Measurements from ENCODE around the gene S100A1.

The S100A1 gene

DNA sequence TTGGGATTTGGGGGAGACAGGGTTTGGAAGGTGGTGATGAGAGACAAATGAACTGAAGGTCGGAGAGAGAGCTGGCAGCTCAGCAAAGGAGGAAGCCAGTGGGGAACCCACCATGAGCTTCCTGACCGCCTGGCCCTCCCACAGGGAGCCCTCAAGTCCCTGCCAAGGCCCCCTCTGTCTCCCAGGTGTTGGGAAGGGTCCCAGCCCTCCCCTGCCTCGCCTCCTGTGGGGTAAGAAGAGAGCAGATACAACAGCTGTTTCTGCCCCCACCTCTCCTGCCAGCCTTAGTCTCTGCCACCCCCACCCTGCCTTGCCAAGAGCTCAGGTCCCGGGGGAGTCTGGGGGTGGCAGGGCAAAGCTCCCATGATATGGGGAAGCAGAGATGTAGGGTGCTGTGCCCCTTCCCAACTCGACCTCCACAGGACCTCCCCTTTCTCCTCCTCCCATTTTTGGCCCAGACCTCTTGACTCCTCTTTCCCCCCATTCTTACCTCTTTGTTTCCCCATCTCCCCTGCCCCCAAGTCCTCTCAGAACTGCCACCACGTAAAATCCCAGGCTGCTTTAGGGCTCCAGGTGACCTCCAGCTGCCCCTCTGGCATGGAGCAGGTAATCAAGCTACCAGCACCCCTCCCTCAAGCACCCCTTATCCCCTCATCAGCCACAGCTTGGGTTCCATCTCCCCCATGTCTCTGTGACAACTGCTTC, 556 bp downstream of the S100A1 start:
- Histone ChIP-seq H3K79me2 (ENCODE audit: low read length) (no peaks in the 10 kb centered on the region), H3K27me3 (ENCODE audit: low read depth, low read length) (no peaks in the 10 kb centered on the region), H4K20me1 (ENCODE audit: insufficient read depth, low read length) (no peaks in the 10 kb centered on the region), H3K4me3 (ENCODE audit: low read length) (no peak overlapping the region), H3K4me2 (ENCODE audit: low read length) (no peak overlapping the region), H2AFZ (ENCODE audit: low read depth, low read length) (no peak overlapping the region), H3K9ac (ENCODE audit: low read length) (no peak overlapping the region), H3K4me1 (ENCODE audit: low read length) (peaks cover 26% of the 10 kb centered on the region), H3K36me3 (replicated peaks; ENCODE audit: low read depth, low read length) (peaks cover 4% of the 10 kb centered on the region), H3K27ac (ENCODE audit: low read length) (no peak overlapping the region), H3K9me3 (ENCODE audit: insufficient read depth, low read length) (no peaks in the 10 kb centered on the region)
- no peak for TF ChIP-seq EZH2phosphoT487 (IDR thresholded peaks at IDR 0.05; ENCODE audit: low read depth)
- TF ChIP-seq, protein P1, sequence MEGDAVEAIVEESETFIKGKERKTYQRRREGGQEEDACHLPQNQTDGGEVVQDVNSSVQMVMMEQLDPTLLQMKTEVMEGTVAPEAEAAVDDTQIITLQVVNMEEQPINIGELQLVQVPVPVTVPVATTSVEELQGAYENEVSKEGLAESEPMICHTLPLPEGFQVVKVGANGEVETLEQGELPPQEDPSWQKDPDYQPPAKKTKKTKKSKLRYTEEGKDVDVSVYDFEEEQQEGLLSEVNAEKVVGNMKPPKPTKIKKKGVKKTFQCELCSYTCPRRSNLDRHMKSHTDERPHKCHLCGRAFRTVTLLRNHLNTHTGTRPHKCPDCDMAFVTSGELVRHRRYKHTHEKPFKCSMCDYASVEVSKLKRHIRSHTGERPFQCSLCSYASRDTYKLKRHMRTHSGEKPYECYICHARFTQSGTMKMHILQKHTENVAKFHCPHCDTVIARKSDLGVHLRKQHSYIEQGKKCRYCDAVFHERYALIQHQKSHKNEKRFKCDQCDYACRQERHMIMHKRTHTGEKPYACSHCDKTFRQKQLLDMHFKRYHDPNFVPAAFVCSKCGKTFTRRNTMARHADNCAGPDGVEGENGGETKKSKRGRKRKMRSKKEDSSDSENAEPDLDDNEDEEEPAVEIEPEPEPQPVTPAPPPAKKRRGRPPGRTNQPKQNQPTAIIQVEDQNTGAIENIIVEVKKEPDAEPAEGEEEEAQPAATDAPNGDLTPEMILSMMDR (IDR thresholded peaks at IDR 0.05; ENCODE audit: low read depth, low read length), result no peak

DNA sequence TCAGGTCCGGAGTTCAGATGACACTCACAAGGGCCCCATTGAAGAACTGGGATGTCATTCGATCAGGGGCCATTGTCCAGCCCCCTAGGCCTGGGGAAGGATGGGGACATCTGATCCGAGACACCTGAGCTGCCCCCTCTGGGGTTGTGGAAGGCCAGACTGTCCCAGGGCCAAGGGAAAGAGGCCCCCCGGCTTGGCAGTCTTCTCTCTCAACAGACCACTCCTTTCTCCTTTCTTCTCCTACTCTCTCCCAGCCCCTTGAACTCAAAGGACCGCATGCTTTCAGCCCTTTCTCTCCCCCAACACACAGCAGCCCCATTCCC, 1.1 kb downstream of the S100A1 start:
- Histone ChIP-seq H3K4me3 (ENCODE audit: low read length) (no peak overlapping the region), H3K27ac (ENCODE audit: low read length) (no peak overlapping the region), H3K27me3 (ENCODE audit: low read depth, low read length) (no peaks in the 10 kb centered on the region), H3K79me2 (ENCODE audit: low read length) (peaks cover 4% of the 10 kb centered on the region), H2AFZ (ENCODE audit: low read depth, low read length) (no peak overlapping the region), H3K4me1 (ENCODE audit: low read length) (peaks cover 25% of the 10 kb centered on the region), H4K20me1 (ENCODE audit: insufficient read depth, low read length) (no peaks in the 10 kb centered on the region), H3K9me3 (ENCODE audit: insufficient read depth, low read length) (no peaks in the 10 kb centered on the region), H3K36me3 (replicated peaks; ENCODE audit: low read depth, low read length) (peaks cover 4% of the 10 kb centered on the region), H3K9ac (ENCODE audit: low read length) (no peak overlapping the region), H3K4me2 (ENCODE audit: low read length) (no peak overlapping the region)
- TF ChIP-seq EZH2phosphoT487 (IDR thresholded peaks at IDR 0.05; ENCODE audit: low read depth), result no peak
- TF ChIP-seq, protein P1 (IDR thresholded peaks at IDR 0.05; ENCODE audit: low read depth, low read length), result no peak

DNA sequence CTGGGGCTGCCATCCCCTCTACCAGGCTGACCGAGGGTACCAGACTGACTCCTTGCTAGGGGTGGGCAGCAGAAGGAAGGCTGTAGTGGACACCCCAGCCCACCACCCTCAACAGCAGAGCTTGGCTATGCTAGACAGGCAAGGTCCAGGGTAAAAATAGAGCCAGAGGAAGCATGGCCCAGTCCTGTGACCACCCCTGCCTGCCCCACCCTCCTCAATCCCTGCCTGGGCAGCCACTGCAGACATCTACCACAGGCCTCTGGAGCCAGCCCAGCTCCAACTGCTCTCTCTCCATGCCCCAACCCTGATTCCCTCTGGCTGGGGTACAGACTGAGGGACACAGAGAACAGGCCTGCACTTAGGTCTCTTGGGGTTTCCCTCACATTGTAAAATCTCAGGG, 1.7 kb downstream of the S100A1 start:
- H4K20me1 ChIP-seq (ENCODE audit: insufficient read depth, low read length), result no peaks in the 10 kb centered on the region
- no peak overlapping the region for H3K27ac ChIP-seq (ENCODE audit: low read length)
- H3K4me2 ChIP-seq (ENCODE audit: low read length), result no peak overlapping the region
- H3K27me3 ChIP-seq (ENCODE audit: low read depth, low read length), result no peaks in the 10 kb centered on the region
- H3K9ac ChIP-seq (ENCODE audit: low read length), result no peak overlapping the region
- H3K4me3 ChIP-seq (ENCODE audit: low read length), result no peak overlapping the region
- no peak for TF ChIP-seq EZH2phosphoT487 (IDR thresholded peaks at IDR 0.05; ENCODE audit: low read depth)
- TF ChIP-seq, protein P1 (IDR thresholded peaks at IDR 0.05; ENCODE audit: low read depth, low read length), result no peak
- H3K4me1 ChIP-seq (ENCODE audit: low read length), result peaks cover 25% of the 10 kb centered on the region
- H3K79me2 ChIP-seq (ENCODE audit: low read length), result peaks cover 11% of the 10 kb centered on the region
- no peaks in the 10 kb centered on the region for H3K9me3 ChIP-seq (ENCODE audit: insufficient read depth, low read length)
- H3K36me3 ChIP-seq (replicated peaks; ENCODE audit: low read depth, low read length), result peaks cover 4% of the 10 kb centered on the region
- no peak overlapping the region for H2AFZ ChIP-seq (ENCODE audit: low read depth, low read length)

DNA sequence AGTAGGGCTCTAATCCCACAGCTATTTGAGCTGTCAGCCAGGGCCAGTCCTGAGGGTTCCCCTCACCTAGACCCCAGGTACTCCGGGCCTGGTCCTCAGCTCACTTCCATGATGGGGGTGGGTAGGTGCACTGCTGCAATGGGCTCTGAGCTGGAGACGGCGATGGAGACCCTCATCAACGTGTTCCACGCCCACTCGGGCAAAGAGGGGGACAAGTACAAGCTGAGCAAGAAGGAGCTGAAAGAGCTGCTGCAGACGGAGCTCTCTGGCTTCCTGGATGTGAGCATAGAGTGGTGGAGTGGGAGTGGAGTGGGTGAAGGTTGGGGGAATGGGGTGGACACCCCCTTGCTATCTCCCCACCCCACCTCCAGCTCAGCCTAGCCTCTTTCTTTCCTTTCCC, 2.1 kb downstream of the S100A1 start:
- no peak overlapping the region for H3K9ac ChIP-seq (ENCODE audit: low read length)
- peaks cover 3% of the 10 kb centered on the region for H3K36me3 ChIP-seq (replicated peaks; ENCODE audit: low read depth, low read length)
- peaks cover 27% of the 10 kb centered on the region for H3K4me1 ChIP-seq (ENCODE audit: low read length)
- no peak overlapping the region for H3K27ac ChIP-seq (ENCODE audit: low read length)
- TF ChIP-seq EZH2phosphoT487 (IDR thresholded peaks at IDR 0.05; ENCODE audit: low read depth), result no peak
- TF ChIP-seq, protein P1 (IDR thresholded peaks at IDR 0.05; ENCODE audit: low read depth, low read length), result no peak
- H3K79me2 ChIP-seq (ENCODE audit: low read length), result peaks cover 15% of the 10 kb centered on the region
- H2AFZ ChIP-seq (ENCODE audit: low read depth, low read length), result no peak overlapping the region
- no peaks in the 10 kb centered on the region for H4K20me1 ChIP-seq (ENCODE audit: insufficient read depth, low read length)
- H3K9me3 ChIP-seq (ENCODE audit: insufficient read depth, low read length), result no peaks in the 10 kb centered on the region
- no peak overlapping the region for H3K4me3 ChIP-seq (ENCODE audit: low read length)
- H3K27me3 ChIP-seq (ENCODE audit: low read depth, low read length), result no peaks in the 10 kb centered on the region
- no peak overlapping the region for H3K4me2 ChIP-seq (ENCODE audit: low read length)
